NCI-H69 (cell line): Measurements from ENCODE around the gene SEZ6.

Experiments
- DNase-seq: peaks from one replicate; lab custom pipeline; 2025; lab: John Stamatoyannopoulos, UW

The SEZ6 gene

DNA sequence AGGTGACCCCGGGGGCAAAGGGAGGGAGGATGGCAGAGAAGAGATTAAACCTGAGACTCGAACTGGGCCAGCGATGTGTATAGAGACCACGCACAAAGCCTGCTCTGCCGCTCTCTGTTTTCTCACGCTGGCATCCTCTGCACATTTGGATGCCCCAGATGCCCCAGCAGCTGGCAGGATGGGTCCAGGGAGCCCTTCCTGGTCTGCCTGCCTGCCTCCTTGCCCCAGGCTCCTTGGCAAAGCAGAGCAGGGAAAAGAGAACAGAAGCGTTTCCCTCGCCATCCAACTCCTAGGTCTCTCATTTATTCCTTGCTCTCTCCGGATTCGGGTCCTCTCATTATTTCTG lies 31.9 kb upstream of the SEZ6 start:
- no peak for DNase-seq

DNA sequence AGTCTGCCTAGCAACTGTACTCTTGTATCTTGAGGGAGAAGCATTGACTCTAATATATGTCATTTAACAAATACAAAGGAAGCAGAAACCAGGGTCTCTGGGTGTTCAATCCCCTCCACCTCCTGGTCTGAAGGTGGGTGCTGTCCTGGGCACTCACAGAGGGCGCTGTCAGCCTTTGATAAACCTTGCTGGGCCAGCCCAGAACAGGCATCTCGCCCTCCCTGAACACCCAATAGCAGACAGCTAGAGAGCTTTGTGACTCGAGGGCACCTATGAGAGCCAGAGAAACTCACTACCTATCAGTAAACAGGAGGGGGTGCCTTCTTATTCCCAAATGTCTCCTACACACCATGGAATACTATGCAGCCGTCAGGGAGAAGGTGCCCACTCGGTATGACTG lies 30.8 kb upstream of the SEZ6 start:
- DNase-seq = no peak

DNA sequence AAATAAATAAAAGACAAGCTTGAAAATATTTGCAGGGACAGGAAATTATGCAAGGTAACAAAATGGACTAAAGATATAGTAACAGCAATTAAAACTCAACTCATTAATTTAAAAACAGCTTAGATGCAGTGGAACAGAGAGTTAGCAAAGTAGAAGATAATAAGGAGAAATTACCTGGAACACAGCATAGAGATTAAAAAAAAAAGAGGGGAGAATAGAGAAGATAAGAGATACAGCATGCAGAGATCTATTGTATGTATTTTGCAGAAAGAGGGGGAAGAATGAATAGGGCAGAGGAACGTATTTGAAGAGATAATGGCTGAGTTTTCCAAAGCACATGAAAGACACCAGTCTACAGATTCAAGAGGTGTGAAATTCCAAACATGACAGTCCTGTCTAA lies 28.7 kb upstream of the SEZ6 start:
- DNase-seq = no peak

DNA sequence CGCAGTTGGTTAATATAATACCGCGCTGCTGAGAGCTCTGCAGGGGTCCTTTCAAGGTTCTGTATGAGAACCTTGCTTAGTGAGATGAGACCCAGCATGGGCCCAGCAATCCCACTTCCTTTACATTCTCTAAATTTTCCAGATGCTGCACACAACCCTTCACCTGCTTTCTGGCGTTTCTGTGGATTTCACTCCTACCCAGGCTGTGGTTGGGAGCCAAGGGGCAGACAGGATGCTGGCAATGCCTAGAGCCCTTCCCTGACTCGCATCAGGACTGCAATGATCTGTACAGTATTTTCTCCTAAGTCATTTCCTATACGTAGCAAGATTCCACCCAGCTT lies 27.0 kb upstream of the SEZ6 start:
- DNase-seq = no peak

DNA sequence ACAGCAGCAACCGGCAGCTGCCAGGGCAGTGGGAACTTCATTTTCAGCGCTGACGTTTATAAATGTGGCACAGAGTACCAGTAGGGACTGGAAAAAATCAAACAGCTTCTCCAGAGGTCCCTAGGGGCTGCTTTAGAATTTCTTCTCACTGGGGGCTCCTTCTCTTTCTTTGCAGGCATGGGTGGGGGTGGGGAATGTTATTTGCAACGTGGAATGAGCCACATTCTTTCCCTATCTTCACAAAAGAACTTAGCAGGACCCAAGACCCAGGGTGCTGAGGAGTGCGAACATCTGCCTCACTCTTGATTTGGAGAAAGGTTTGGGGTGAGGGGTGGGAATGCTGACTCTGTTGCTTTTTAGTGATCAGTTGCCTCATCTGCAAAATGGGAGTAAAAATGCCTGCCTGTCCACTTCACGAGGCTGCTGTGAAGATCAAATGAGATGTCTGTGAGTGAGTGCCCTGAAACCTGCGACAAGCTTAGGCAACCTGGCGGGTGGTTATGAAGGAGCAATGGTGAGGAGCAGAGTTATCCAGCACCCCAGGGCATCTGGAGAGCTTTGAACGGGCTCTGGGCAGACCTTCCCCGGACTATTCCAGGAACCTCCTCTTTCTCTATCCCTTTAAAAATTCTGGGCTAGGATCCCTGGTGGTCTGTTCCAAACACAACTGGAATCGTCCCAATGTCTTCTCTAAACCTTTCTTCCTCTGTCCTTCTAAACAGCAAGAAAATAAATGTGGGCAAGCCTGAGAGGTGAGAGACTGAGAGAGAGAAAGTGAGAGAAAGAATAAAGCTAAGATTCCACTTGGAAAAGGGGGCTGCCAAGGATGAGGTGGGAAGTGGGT lies 26.4 kb upstream of the SEZ6 start:
- DNase-seq = no peak

DNA sequence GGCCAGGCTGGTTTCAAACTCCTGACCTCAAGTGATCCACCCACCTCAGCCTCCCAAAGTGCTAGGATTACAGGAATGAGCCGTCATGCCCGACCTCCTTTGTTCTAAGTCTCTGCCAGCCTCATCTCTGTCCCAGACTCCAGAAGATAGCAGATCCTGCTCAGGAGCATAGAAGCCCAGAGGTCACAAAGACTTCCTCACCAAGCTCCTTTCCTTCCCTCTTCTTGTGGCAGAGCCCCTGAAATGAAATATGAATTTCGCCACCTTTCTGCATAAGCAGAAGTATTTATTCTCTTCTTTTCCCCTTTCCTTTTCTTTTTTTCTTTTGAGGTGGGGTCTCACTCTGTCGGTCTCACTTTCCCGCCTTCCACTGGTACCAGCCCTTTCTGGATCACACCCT lies 25.7 kb upstream of the SEZ6 start:
- DNase-seq = no peak

DNA sequence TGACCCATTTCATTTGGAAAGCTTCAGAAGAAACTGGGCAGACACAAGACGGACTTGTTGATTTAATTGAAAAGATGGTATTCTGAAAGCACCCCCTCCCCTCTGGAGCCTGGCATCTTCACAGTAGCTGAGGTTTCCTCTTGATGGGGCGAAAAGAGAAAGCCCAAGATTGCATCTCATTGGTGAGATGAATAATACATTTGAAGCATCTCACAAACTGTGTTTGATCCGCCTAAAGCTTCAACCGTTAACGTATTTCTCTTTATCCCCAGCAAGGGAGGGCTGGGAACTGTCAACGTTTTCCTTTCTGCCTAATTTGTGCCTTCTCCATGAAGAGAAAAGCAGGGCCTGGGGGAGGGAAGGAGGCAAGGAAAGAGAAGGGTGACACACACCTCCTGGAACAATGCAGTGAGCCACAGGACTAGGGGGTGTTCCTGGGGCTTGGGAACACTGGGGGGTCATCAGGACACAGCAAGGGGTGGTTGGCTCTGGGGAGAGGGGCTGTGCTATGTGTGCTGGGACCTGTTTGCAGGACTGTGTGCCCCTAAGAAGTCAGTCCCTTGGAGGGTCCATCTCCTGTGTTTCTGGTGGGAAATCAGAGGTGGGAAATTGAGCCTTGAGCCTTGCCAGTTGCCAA lies 18.6 kb upstream of the SEZ6 start:
- DNase-seq = no peak

DNA sequence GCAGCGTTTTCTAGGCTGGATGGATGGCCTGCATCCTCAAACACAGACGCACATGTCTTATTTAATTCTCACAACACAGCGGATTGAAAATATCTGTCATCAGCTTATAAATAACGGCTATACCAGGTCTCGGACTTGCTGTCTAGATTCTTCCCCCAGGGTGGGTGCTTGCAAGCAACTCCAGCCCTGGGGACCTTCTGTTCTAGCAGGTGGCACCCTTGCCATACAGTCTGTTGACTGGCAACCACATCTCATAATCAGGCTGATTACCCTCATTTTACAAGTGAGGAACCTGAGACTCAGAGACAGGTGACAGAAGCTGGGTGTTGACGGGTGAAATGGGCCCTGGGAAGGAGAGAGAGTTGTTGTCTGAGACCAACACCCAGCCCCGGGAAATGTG lies 16.2 kb upstream of the SEZ6 start:
- no peak for DNase-seq

DNA sequence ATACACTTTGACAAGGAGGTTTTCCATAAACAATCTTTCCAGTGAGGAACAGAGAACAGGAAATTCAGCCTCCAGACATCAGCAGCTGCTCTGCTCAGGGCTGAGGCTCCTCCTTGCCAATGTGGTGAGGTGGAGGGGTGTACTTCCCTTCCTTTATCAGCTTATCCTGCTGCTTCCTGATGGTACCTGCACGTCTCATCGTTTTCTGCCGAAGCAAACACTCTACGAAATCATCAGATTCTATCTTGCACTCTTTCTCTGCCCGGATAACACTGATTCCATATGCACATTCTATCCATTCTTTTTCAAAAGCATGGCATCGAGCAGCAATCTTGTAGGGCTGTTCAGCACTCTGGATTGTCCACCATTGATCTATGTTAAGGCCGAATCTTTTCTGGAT lies 15.4 kb upstream of the SEZ6 start:
- no peak for DNase-seq

DNA sequence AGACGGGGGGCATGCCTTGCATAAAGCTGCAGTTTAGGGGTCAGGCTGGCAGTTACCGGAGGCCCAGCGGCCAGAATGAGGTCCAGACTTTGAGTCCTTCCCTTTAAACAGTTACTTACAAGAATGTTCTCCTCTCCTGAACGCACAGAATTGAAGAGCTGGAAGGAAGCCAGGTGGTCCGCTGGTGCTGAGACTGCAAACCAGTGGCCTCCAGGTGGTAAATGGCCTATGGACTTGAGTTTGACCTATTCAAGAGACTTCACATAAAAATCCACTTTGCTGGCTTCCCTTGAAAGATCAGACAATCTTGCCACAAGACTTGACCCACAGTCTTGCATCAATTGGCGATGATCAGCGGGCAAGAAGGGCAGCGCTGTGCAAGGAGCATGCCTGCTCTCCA lies 14.7 kb upstream of the SEZ6 start:
- no peak for DNase-seq

DNA sequence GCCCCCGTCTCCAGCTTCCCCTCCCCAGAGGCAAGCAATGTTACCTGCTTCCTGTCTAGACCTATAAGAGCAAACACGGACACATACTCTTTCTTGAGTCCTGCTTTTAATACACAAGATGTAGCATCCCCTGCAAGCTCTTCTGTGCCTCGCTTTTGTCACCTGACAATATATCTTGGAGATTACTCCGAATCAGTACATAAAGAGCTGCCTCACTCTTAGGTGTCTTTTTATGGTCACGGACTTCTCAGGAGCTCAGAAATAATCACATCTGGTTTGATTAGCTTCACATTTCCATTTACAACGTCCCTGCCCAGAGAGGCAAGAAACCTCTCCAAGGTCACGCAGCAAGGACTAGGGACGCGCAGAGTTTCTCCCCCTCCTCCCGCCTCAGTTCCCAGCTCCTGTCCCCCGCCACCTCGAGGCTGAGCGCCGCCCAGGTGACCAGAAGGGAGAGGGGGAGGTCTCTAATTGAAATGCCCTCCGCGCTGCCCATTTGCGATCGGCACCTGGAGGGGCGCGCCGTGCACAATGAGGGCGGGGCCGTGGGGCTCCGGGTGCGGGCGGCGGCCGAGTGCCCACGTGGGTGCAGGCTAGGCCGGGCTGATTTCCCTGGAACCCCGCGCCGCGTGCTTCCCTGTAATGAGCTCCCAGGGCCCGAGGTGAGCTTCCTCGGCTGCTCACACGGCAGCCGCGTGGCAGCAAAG lies 13.8 kb upstream of the SEZ6 start:
- DNase-seq = peak; percentile 96

DNA sequence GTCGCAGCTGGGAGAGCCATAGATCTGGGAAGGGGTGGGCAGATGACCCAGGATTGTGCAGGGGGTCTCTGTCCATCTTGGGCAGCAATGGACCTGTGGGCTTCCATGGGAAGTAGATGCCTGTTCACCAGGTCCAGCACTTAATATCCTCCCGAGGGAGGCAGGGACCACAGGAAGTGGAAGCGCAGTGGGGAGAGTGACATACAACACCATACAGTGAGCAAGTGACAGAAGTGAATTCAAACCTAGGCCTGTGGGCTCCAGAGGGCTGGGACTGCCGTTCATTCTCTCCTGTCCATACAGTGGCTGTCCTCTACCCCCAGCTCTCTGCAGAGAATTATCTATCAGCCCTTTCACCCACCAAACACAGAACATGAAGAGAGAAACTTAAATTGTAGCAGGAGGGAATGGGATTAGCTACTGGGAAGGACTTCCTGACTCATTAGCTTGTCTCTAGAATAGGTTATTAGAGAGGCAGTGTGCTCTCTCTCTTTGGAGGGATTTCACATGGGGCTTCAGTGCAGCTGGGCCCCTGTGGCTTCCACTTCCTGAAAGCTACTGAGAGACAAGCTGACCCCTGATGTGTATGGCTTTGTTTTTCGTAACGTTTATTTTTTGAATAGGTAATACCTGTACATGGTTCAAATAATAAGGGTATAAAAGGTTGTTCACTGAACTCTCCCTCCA lies 13.1 kb upstream of the SEZ6 start:
- peak; percentile 91 for DNase-seq

DNA sequence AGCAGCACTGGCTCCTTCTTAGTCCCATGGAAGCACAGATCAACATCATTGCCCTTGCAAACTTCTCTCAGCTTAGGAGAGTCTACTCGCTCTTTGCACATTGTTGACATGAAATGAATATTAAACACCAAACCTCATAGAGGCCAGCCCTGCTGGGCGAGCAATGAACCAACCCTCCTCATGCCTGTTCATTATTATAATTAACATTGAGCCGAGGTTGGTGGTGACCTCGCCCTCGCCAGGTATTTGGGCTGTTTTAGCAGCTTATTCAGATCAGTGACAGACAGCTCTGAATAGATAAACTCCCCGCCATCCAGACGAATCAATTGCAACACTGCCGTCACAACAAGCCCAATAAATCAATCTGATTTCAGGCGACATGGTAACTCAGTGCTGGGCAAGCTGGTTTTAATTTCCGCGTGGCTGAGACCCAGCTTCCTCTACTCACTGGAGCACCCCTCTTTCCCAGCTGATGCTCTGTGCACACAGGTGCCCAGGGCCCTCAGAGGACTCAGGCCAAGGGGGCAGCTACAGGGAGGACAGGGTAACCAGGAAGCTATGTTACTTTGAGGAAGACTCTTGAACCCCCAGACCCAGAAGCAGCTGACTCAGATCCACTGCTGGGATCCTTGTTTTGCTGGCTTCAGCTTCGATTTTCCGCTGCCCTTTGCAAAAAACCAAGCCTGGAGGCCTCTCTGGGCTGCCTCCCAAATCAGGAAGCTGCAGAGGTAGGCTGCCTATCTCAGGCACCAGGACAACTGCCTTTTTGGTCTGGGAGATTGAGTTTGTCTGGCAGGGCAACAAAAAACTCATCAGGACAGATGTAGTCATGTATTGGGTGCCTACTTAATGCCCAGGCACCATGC lies 10.7 kb upstream of the SEZ6 start:
- no peak for DNase-seq

DNA sequence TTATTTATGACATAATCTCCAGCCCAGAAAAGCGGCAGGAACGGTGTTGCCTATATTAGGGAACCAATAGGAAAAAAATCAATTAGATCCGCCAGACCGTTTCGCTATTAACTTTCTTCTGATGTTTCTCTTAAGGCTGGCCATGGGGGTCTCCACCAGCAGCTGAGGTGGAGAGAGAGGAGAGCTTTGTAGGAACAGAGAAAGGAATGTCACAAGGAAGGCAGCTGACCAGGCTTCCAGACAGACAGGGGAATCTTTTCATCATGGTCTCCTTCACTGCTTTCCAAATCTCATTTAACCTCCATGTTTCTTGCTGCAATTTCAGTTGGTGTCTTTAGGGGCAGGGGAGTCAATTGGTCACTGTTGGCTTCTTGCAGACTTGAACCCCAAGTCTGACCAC lies 8.9 kb upstream of the SEZ6 start:
- no peak for DNase-seq

DNA sequence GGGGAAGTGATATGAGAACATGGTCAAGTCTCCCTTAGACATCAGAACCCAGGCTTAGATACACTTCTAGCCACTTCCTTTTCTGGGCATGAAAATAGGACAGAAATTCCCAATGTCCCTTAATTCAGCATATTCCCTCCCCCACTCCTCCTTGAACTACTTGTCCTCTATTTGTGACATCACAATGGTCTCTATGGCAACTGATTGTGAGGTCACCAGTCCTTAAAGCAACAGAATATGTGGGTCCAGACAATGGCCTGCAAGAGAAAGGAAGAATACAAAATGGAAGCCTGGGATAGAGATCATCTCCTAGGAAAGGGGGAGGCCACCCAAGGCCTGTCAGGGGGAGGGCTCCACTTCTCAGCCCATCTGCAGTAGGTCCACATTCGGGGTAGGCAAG lies 6.7 kb upstream of the SEZ6 start:
- DNase-seq = peak; percentile 30

DNA sequence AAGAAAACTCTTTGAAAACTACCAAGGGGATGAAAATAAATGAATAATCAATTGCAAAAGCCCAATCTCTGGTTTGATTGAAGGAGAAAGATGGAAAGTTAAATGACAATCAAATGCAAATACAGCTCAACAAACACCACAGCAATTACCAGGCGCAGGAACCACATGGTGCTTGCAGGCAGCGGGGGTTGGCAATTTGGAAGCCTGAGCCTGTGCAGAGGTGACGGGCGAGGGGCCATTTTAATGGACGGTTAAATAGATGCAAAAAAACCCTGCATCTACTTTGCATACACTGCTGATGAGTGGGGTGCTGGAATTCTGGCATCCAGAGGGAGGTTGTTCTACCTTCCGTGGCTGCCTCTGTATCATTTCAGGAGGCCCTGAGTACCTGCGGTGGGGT lies 4.8 kb upstream of the SEZ6 start:
- DNase-seq = peak; percentile 90

DNA sequence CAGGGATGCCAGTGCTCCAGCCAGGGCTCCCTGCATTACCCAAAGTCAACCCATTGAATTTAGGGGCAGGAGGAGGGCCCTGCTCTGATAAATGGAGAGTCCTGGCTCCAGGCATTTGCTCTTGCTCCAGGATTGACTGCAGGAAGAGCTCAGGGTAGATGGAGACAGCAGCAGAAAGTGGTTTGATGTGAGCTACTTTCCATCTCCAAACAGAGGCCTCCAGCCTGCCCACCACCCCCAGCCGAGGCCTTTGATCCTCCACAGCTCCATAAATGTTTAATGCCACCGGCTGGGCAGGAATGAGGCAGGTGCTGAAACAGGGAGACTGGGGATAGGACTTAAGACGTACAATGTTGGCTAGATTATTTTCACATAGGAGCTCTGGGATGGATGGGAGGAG lies 4.3 kb upstream of the SEZ6 start:
- peak; percentile 75 for DNase-seq

DNA sequence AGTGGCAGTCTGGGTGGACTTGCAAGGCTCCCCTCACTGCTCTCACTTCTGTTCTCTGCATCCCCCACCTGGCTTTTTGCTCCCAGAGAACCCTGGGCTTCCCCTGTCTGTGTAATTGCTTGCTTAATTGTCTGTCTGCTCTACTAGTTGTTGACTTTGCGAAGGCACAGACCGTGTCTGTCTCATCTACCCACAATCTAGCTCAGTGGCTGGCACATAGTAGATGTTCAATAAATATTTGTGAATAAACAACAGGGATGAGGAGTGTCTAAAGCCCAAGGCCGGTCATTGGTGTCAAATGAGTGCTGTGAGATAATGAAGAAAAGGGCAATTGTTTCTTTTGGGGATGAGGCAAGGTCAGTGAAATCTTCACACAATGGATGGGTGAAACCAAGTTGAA lies 2.8 kb upstream of the SEZ6 start:
- peak; percentile 84 for DNase-seq

DNA sequence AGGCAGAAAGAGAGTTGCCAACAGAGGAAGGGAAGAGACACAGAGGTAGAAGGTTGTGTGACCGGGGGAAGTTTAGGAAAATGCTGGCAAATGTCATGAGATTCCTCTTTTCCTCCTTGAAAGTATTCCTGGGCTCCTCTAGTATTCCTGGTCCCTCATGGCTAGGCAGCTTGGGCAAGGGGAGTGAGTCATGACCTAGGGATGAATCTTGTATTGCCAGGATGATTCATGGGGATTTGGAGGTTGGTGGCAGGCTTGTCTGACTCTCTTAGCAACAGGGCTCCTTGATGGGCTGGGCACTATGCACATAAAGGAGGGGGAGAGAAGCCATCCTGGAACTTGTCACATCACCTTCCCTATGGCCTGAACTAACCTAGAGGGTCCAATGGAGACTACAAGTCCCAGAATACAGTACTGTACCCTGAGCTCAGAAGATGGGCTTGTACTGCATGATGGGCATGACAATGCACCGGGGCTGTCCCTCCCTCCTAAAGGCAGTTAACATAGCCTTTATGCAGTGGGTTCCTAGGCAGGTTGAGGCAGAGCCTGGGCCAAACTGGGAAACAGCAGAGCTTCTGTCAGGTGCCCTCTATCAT lies 2.1 kb upstream of the SEZ6 start:
- peak; percentile 83 for DNase-seq

DNA sequence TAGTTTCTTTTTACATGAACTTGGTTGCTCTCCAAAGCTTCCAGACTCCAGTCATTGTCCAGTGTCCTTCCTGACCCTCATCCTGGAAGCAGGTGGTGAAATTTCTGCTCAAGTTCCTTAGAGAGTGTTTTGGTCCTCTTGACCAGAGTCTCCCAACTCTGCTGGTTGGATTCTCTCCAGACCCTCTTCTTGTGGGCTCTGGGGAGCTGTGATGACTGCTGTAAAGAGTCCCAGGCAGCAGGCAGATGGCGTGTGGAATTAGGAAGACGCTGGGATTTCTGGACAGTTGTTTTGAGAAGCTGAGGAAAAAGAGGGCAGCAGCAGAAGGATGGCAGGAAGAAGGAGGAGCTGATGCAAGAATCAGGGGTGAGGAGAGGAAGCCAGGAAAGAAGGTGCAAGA lies 1.6 kb upstream of the SEZ6 start:
- peak; percentile 57 for DNase-seq

DNA sequence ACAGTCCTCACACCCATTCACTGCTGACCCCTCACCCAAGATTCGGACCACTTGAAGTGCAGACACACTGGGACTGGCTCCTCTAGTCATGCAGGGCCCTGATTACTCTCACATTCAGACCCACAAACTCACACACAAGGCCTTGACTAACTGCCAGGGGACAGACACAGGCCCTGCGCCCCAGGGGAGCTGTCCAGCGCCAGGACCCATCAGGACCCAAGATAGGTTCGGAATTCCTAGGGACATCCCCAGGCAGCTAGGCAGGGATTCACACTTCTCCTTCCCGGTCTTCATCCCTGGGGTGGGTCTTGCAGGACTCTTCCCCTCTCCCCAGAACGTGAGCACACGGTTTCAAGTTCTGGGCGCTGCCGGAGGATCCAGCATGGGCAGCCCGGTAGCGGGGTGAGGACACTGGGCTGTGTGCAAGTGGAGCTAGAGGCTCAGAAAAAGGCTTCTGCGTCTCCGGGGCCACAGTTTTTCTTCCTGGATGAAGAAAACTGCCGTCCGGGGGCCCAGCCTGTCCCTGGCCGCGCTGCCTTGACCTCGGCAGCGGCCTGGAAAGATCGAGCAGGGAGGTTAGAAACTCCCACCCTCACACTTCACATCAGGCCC lies 1.6 kb downstream of the SEZ6 start:
- DNase-seq = peak; percentile 56
